SK-MEL-5 (cell line): ENCODE results near the gene MZB1. TPM values are rescaled to one million over a fixed set of nuclear protein-coding genes. Genes with fewer than 3 reads are reported as not detected.
"Not testable (repeated sequence)": the region's sequence is repeated elsewhere in the genome, so short reads cannot be mapped to it uniquely, and the experiment has no call there.

Source experiments
- DNase-seq: peaks from one replicate; pipeline ENCODE4 v3.0.0-alpha.2; 2016; ENCODE audit warnings: low read depth, low spot score
- in situ Hi-C: cut with HindIII; loops from 2 replicates; pipeline ENCODE4 v1.10.0; 2016; ENCODE audit warnings: low sequenced_read_pairs, high pct_unique_total_duplicates, low pct_unique_long_range_greater_than_20kb
- total RNA-seq: library from RNA; depleted of rRNA; stranded (reverse); fragments of >200 nt; shearing (Covaris generic); gene quantifications from 2 replicates; pipeline ENCODE4 v1.2.3, GENCODE V29; 2014; rRNA removed

MZB1 gene
- total RNA-seq, 1 experiment from 2014 or later = not detected

GRCh38 chr5:139361835-139362429, 27.8 kb downstream of the MZB1 start:
- in situ Hi-C loops = no loop called here
- no peak for DNase-seq

DNA sequence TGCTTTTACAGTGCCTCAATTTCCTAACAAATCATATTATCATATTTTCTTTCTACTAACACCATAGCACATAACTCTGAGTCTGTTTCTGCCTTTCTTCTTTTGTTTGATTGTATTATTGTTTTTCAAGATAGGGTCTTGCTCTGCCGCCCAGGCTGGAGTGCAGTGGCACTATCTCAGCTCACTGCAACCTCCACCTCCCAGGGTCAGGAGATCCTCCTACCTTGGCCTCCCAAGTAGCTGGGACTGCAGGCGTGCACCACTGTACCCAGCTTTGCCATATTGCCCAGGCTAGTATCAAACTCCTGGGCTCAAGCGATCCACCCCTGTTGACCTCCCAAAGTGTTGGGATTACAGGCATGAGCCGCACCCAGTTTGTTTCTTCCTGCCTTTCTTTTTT, 29.3 kb downstream of the MZB1 start:
- DNase-seq = no peak
- in situ Hi-C loops = no loop called here

DNA sequence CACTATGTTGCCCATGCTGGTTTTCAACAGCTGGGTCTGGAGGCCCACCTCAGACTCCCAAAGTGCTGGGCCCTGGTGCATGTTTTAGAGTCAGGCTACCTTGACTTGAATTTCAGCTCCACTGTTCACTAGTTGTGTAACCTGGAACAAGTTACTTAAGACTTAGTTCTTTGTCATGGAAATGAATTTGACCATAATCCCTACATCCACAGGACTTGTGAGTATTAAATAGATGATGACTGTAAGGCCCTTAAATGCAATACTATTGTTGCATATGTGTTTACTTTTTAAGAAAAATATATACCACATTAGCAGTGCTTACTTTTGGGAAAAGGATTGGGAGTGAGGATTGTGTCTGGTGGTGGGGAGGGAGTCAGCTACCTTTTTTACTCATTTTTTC, 31.6 kb downstream of the MZB1 start:
- in situ Hi-C loops = no loop called here
- DNase-seq = no peak

- in situ Hi-C loops, DNase-seq: not testable (repeated sequence)
Observed at GRCh38 chr5:139355900-139356299, 33.8 kb downstream of the MZB1 start.

DNA sequence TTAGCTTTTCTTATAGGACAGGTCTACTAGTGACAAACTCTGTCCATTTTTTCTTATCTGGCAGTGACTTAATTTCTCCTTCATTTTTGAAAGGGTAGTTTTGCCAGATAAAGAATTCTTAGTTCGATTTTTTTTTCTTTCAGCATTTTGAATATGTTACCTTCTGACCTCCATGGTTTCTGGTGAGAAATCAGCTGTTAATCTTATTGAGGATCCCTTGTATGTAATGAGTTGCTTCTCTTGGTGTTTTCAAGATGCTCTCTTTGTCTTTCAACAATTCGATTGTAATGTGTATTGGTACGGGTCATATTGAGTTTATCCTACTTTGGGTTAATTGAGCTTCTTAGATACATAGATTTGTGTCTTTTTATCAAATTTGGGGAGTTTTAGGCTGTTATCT, 35.5 kb downstream of the MZB1 start:
- no peak for DNase-seq
- in situ Hi-C loops = no loop called here

DNA sequence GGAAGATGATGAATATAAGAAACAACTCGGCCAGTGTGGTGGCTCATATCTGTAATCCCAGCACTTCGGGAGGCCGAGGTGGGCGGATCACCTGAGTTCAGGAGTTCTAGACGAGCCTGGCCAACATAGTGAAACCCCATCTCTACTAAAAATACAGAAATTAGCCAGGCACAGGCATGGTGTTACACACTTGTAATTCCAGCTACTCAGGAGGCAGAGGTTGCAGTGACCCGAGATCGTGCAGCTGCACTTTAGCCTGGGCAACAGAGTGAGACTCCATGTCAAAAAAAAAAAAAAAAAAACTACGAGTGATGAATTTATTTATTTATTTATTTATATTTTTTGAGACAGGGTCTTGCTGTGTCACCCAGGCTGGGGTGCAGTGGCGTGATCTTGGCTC, 41.9 kb downstream of the MZB1 start:
- in situ Hi-C loops, DNase-seq: not testable (repeated sequence)

DNA sequence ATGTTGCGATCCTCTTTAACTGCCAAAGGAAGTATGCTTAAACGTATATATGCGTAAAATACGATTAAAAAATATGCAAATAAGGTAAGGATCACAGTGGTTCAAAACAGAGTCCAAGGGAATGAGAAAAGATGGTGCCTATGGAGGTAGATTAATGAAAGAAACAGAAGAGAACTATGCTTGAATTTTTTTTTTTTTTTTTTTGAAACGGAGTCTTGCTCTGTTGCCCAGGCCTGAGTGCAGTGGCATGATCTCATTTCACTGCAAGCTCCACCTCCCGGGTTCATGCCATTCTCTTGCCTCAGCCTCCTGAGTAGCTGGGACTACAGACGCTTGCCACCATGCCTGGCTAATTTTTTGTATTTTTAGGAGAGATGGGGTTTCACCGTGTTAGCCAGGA, 44.3 kb downstream of the MZB1 start:
- in situ Hi-C loops, DNase-seq: not testable (repeated sequence)

DNA sequence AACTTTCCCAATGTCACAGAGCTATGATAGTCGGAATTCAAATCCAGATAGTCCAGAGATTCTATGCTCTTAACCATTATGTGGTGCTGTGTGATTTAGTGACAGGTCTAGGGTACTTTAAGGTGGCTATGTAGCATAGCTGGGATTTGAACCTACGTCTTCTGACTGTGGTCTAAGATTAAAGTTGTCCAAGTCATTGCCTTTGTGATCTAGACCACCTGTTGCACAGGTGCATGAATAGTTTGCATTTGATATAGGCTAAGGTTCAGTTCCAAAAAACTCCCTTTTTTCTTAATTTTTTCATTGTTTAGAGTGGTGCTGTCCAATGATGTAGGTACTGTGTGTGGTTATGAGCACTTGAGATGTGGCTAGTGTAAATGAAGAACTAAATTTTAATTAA, 45.5 kb downstream of the MZB1 start:
- in situ Hi-C loops = no loop called here
- DNase-seq = no peak

- no peak for DNase-seq
- in situ Hi-C loops = no loop called here
Observed at GRCh38 chr5:139343476-139343875, 46.2 kb downstream of the MZB1 start.

DNA sequence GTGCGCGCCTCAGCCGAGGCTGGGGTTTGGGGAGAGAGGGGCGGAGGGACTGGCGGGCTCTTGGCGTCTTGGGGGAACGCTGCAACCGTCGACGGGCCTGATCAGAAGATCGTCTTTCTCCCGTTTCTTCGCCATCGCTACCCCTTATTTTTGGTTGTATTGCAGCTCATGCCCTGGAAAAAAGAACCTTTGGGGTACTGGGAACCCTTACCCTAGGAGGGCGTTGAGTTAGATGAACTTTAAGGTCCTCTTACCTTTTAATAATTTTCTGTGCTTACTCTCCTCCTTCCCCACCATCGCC, 47.3 kb downstream of the MZB1 start:
- no peak for DNase-seq
- in situ Hi-C loops = no loop called here

DNA sequence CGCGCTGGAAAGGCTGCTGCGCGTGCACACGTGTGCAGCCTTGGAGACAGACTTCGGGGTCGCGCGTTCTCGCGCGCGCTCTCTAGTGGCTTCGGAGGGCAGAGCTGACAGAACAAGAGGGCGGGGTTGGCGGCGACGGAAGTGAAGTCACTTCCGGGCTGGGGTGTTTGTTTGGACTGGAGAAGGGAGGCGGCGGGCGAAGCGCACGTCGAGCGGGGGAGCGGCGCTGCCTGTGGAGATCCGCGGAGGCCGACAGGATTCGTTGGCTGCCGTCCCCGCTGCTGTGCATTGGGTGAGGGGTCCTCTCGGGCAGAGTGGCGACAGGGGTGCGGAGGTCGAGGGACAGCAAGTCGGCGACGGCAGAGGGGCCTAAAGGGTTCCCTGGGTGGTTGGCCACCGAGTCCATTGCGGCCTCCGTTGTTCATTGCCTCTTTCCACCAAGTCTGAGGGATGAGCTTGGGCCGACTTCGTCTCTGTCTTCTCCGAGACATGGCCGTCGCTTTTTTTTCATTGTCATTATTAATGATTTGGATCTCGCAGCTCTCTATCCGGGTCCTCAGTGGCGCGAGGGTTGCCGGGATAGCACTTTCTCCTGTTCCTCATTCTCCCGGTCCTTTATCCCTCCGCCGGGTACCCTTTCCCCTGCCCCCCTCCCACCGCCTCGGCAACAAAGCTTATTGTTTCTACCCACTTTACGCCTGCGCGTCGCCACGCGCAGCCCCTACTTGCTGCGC, 47.9 kb downstream of the MZB1 start, which contains the start of gene PAIP2:
Gene PAIP2 (plus strand): TSS at position 166 of the 734 bp plus-strand sequence. CDS start 21,931 bp downstream, outside the sequence.
- in situ Hi-C loops = no loop called here
- DNase-seq = peak; percentile 97

- DNase-seq = no peak
- in situ Hi-C loops = no loop called here
Observed at GRCh38 chr5:139341187-139341688, 48.5 kb downstream of the MZB1 start.

GRCh38 chr5:139340051-139340450, 49.7 kb downstream of the MZB1 start:
- in situ Hi-C loops = no loop called here
- no peak for DNase-seq

Other genes with a start within 250 kb of the MZB1 start
- 66.1 and 68.2 TPM in 2 replicates for gene SIL1, start 191.5 kb downstream of the MZB1 start, total RNA-seq
- gene MATR3, start 96.2 kb downstream of the MZB1 start, total RNA-seq = 282 and 295 TPM in 2 replicates
- gene PAIP2, start 48.1 kb downstream of the MZB1 start, total RNA-seq = 84.1 and 98.7 TPM in 2 replicates
- gene SLC23A1, start 6.6 kb downstream of the MZB1 start, total RNA-seq = not detected in 2 replicates
- gene PROB1, start 5.2 kb upstream of the MZB1 start, total RNA-seq = 0.03 and 0.19 TPM in 2 replicates
- 9.7 and 13.3 TPM in 2 replicates for gene SPATA24, start 14.2 kb upstream of the MZB1 start, total RNA-seq
- gene DNAJC18, start 49.6 kb upstream of the MZB1 start, total RNA-seq = 6.0 and 9.0 TPM in 2 replicates
- not detected in 2 replicates for gene ECSCR, start 72.8 kb upstream of the MZB1 start, total RNA-seq
- gene SMIM33, start 81.1 kb upstream of the MZB1 start, total RNA-seq = not detected in 2 replicates
- 0.29 and 1.0 TPM in 2 replicates for gene STING1, start 92.8 kb upstream of the MZB1 start, total RNA-seq
- 57.4 and 70.7 TPM in 2 replicates for gene UBE2D2, start 171.4 kb upstream of the MZB1 start, total RNA-seq